Hepatocyte (in vitro differentiated cells): ENCODE data around the gene NDUFAF8. TPM values are rescaled to one million over a fixed set of nuclear protein-coding genes. Genes with fewer than 3 reads are reported as not detected.

ENCODE experiments used
- DNase-seq: peaks from one replicate; pipeline ENCODE4 v3.0.0-alpha.2; 2016; ENCODE audit warnings: low spot score
- H2AFZ ChIP-seq: fragments of 200-600 bp; sonication (generic); 2 replicates; pipeline ENCODE4 v1.6.0; 2016; ENCODE audit warnings: antibody characterized with exemption, mild to moderate bottlenecking
- H3K27ac ChIP-seq: fragments of 200-600 bp; sonication (generic); 2 replicates; pipeline ENCODE4 v1.5.1; 2016; ENCODE audit warnings: mild to moderate bottlenecking
- H3K27me3 ChIP-seq: fragments of 200-600 bp; sonication (generic); 2 replicates; pipeline ENCODE4 v1.6.1; 2016
- H3K36me3 ChIP-seq: fragments of 200-600 bp; sonication (generic); replicated peaks from 2 replicates; pipeline ENCODE4 v1.5.1; 2016; ENCODE audit warnings: low read depth; ENCODE audit not compliant: insufficient read depth
- H3K4me1 ChIP-seq: fragments of 200-600 bp; sonication (generic); 2 replicates; pipeline ENCODE4 v1.5.1; 2016; ENCODE audit warnings: mild to moderate bottlenecking, moderate library complexity; ENCODE audit not compliant: insufficient read depth
- H3K4me2 ChIP-seq: fragments of 200-600 bp; sonication (generic); 2 replicates; pipeline ENCODE4 v1.6.0; 2016
- H3K4me3 ChIP-seq: fragments of 200-600 bp; sonication (generic); 2 replicates; pipeline ENCODE4 v1.5.1; 2016; ENCODE audit warnings: mild to moderate bottlenecking
- H3K79me2 ChIP-seq: fragments of 200-600 bp; sonication (generic); 2 replicates; pipeline ENCODE4 v1.6.0; 2017; ENCODE audit warnings: mild to moderate bottlenecking
- H3K9me2 ChIP-seq: fragments of 200-600 bp; sonication (generic); replicated peaks from 2 replicates; pipeline ENCODE4 v1.6.0; 2017; ENCODE audit warnings: mild to moderate bottlenecking; ENCODE audit not compliant: insufficient read depth
- H3K9me3 ChIP-seq: fragments of 200-600 bp; sonication (generic); 2 replicates; pipeline ENCODE4 v1.5.1; 2016; ENCODE audit warnings: low read depth, mild to moderate bottlenecking
- H4K20me1 ChIP-seq: fragments of 200-600 bp; sonication (generic); 2 replicates; pipeline ENCODE4 v1.6.0; 2016; ENCODE audit warnings: mild to moderate bottlenecking; ENCODE audit not compliant: insufficient read depth, poor library complexity, severe bottlenecking
- CTCF ChIP-seq: fragments of 200-600 bp; sonication (generic); IDR thresholded peaks from 2 replicates; pipeline ENCODE4 v1.5.1; 2016; ENCODE audit warnings: antibody characterized with exemption, mild to moderate bottlenecking; ENCODE audit not compliant: poor library complexity
- EZH2 ChIP-seq: fragments of 200-600 bp; sonication (generic); IDR thresholded peaks from 2 replicates; pipeline ENCODE4 v1.6.1; 2016; ENCODE audit warnings: antibody characterized with exemption, mild to moderate bottlenecking, borderline replicate concordance
- EZH2phosphoT487 ChIP-seq: fragments of 200-600 bp; sonication (generic); IDR thresholded peaks from one replicate; pipeline ENCODE4 v1.6.1; 2018; ENCODE audit warnings: antibody characterized with exemption, mild to moderate bottlenecking, low read depth, moderate library complexity; ENCODE audit not compliant: unreplicated experiment, severe bottlenecking
- WGBS: methylation state at CpG from one replicate; pipeline ENCODE4 v1.1.6; 2016; ENCODE audit warnings: low lambda C conversion rate; ENCODE audit errors: missing lambda C conversion rate; 5-methylcytosine and 5-hydroxymethylcytosine counted together
- polyA plus RNA-seq: library from polyadenylated mRNA; unstranded; fragments of >200 nt; fragmentation: Nextera tagmentation; extraction: Ambion mirVana; gene quantifications from 2 replicates; pipeline ENCODE4 v1.2.1, GENCODE V29; 2016
- total RNA-seq: library from RNA; depleted of rRNA; stranded (reverse); fragments of >200 nt; gene quantifications from 2 replicates; pipeline ENCODE4 v1.2.3, GENCODE V29; 2014

Gene NDUFAF8
- total and polyA plus RNA-seq, 2 experiments from 2014 or later = 25.8 to 99.8 TPM

- H3K36me3 ChIP-seq = no peaks in the 10 kb centered on the region
- no peaks in the 10 kb centered on the region for H3K4me1 ChIP-seq
- H3K9me2 ChIP-seq = no peaks in the 10 kb centered on the region
- H3K4me3 ChIP-seq = no peak overlapping the region
- H4K20me1 ChIP-seq = peaks cover 3% of the 10 kb centered on the region
- TF ChIP-seq EZH2phosphoT487 (no peak), EZH2 (no peak)
- H3K9me3 ChIP-seq = no peaks in the 10 kb centered on the region
- H3K27ac ChIP-seq = no peak overlapping the region
- peaks cover 3% of the 10 kb centered on the region for H3K79me2 ChIP-seq
- 96% methylated on average over 50 of the region's 50 CpGs for WGBS
- H3K27me3 ChIP-seq = no peaks in the 10 kb centered on the region
- H3K4me2 ChIP-seq = no peak overlapping the region
- no peak overlapping the region for H2AFZ ChIP-seq
- no peak for DNase-seq
Measured at GRCh38 chr17:81279278-81280275, 40.5 kb downstream of the NDUFAF8 start.

GRCh38 chr17:81280571-81280970 is 41.5 kb downstream of the NDUFAF8 start:
- Histone ChIP-seq H3K9me3 (no peaks in the 10 kb centered on the region), H3K4me1 (no peaks in the 10 kb centered on the region), H4K20me1 (peaks cover 3% of the 10 kb centered on the region), H3K9me2 (no peaks in the 10 kb centered on the region), H3K4me3 (no peak overlapping the region), H2AFZ (no peak overlapping the region), H3K27me3 (no peaks in the 10 kb centered on the region), H3K27ac (no peak overlapping the region), H3K79me2 (peaks cover 13% of the 10 kb centered on the region), H3K36me3 (no peaks in the 10 kb centered on the region), H3K4me2 (no peak overlapping the region)
- TF ChIP-seq CTCF (no peak), EZH2 (no peak), EZH2phosphoT487 (no peak)
- 96% methylated on average over 15 of the region's 24 CpGs for WGBS
- DNase-seq = no peak

GRCh38 chr17:81282141-81282540 is 43.0 kb downstream of the NDUFAF8 start:
- no peak for DNase-seq
- TF ChIP-seq EZH2phosphoT487 (no peak), CTCF (no peak), EZH2 (no peak)
- no peaks in the 10 kb centered on the region for H3K9me3 ChIP-seq
- H3K27me3 ChIP-seq = no peaks in the 10 kb centered on the region
- peaks cover 27% of the 10 kb centered on the region for H3K79me2 ChIP-seq
- WGBS = 98% methylated on average over 23 of the region's 33 CpGs
- H3K36me3 ChIP-seq = no peaks in the 10 kb centered on the region
- no peak overlapping the region for H3K27ac ChIP-seq
- H3K9me2 ChIP-seq = no peaks in the 10 kb centered on the region
- no peak overlapping the region for H2AFZ ChIP-seq
- peaks cover 3% of the 10 kb centered on the region for H4K20me1 ChIP-seq
- no peaks in the 10 kb centered on the region for H3K4me1 ChIP-seq
- H3K4me3 ChIP-seq = no peak overlapping the region
- H3K4me2 ChIP-seq = no peak overlapping the region

GRCh38 chr17:81282876-81283275 is 43.8 kb downstream of the NDUFAF8 start:
- no peak for DNase-seq
- peaks cover 3% of the 10 kb centered on the region for H4K20me1 ChIP-seq
- H3K79me2 ChIP-seq = peaks cover 35% of the 10 kb centered on the region

More at GRCh38 chr17:81282876-81283275, 43.8 kb downstream of the NDUFAF8 start:
- Histone ChIP-seq H3K27me3 (no peaks in the 10 kb centered on the region), H2AFZ (no peak overlapping the region), H3K9me2 (no peaks in the 10 kb centered on the region), H3K4me2 (no peak overlapping the region), H3K4me1 (no peaks in the 10 kb centered on the region), H3K27ac (no peak overlapping the region), H3K4me3 (no peak overlapping the region), H3K9me3 (no peaks in the 10 kb centered on the region), H3K36me3 (no peaks in the 10 kb centered on the region)
- TF ChIP-seq EZH2 = no peak
- no peak for TF ChIP-seq EZH2phosphoT487
- TF ChIP-seq CTCF = no peak
- WGBS = 96% methylated on average over 13 of the region's 16 CpGs
